NCI-H1417 (cell line): ENCODE results near the gene PIGN.

Source experiments
- DNase-seq, 3 experiments: peaks; one replicate each; lab custom pipeline; 2025; lab: John Stamatoyannopoulos, UW

PIGN gene

DNA sequence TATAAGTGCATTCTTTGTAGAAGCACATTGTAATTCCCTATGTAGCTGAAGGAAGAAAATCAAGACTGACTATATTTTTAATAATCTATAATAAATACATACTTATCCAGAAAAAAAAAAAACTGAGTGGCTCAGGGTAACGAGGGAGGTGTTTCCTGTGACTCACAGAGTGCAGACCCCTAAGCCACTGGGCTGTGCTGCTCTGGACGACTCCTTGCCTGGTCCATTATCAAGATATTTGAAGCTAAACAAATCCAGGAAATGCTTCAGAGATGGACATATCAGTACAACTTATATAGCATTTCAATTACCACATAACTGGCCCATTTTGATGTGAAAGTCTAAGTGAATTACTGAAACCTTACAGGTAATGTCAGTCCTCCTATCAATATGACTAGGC lies 80.6 kb downstream of the PIGN start:
- DNase-seq = no peak

DNA sequence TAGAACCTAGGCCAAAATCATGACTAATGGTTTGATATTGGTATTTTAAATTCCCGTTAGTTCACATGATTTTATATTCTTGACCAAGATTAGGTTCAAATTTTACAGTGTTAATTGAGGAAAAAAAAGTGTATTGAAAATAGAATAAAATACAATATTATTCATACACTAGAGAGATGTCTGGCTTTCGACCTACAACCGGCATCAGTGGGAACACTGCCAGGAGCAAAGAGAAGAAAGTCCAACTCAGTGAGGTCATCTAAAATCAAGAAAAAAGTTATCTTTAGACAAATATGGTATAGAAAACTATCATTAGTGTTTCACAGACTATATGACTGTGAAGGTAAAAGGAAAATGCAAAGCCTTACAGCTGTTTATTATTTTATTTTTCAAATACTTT lies 81.5 kb downstream of the PIGN start:
- no peak for DNase-seq

DNA sequence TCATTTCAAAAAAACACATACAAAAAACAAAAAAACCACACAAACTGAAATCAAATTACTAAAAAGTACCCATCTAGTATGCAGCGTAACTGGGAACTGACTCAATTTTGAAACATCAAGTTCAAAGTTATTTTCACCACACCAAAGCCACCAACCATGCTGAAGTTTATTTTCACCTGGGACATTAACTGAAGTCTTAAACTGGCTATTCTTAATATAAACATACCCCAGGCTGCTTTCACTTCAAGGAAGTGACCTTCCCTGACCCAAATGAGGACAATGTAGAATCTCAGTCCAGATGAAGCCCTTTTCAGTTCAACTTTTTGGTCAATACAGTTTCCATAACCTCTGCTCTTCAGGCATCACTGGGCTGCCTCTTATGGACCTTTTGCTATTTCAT lies 84.6 kb downstream of the PIGN start:
- no peak for DNase-seq

DNA sequence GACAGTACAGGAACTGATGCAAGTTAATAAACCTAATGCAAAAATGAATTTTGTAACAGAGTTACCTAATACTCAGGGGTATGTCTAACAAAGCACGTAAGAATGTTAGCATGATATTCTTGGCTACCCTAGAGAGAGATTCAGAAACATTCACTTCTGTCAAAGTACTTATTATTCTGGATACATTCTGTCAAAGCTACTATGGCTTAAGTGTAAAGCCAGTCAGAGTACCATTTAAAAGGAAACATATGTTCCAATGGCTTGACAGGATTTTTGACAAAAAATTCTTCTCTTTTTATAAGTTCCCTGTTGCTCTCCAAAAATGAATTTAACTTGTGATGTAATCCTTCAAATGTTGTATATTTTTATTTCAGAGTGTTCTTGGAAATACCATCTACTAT lies 85.5 kb downstream of the PIGN start:
- no peak for DNase-seq

DNA sequence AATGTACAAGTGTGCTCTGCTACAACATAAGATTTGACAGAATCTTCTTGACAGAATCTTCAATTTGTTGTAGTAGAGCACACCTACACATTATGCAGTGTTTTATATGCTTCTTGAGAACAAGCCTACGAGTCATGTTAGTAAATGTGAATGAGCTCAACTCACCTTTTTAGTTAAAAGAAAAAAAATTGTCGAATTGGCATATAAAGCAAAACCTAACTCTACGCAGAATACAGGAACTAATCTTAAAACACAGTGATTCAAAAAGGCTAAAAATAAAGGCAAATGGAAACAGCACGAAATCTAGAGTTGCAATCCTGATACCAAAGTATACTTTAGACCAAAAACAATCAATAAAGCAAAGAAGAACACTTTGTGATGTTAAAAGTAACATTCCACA lies 87.9 kb downstream of the PIGN start:
- no peak for DNase-seq

DNA sequence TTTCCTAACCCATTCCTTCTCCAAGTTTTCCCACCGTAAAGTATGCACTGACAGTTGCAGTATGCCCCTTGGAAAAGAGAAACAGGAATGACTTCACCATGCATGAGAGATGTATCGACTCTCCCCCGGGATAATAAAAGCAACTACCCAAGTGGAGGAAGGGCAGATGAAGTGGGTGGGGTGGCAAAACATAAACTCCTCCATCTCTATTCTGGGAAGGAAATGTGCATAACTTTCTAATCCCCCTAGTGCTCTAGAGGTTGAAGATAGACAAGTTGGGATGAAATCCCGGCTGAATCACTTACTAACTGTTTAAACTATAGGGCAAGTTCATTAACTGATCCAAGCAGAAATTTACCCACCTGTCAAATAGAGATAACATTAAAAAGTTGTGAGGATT lies 89.2 kb downstream of the PIGN start:
- no peak for DNase-seq

DNA sequence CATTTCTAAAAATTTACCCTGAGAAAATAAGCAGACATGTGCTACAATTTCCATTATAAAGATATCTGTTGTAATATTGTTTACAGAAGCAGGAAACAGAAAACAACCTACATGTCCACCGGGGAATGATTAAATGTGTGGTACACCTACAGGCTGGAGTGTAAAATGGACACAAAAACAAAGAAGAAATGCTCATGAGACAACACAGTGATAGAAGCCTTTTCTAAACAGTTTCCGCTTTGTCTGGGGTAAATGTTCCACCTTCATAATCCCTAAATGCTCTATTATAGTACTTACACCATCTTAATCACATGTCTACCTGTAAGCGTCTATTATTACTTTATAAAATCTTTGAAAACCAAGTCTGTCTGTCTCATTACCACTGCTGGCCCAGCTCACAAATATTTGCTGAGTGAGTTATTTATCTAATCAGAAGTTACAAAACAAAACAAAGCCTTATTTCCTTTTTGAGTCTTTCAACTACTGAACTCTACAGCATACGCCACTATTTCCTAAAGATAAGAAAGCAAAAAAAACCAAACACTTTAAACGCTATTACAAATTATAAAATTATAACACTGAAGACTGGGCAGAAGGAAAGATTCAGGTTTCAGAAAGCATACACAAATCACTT lies 95.3 kb downstream of the PIGN start:
- no peak for DNase-seq

DNA sequence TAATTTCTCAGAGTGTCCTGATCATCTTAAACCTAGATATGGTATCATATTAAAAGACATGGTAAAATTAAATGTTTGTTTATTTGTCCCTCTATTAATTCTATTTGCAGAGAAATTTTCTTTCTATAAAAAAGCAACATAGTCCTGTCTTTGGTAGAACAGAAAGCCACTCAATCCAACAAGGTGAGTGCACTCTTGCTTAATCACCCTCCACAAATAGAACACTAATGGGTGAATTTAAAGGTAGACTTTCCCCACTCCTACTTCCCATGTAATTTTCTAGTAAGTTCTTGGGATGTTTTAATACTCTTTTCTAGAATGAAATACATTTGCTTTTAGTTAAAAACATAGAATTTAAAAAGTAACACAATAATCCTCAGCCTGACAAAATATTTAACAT lies 97.7 kb downstream of the PIGN start:
- DNase-seq = peak in 1 of 3 experiments; percentile 37

DNA sequence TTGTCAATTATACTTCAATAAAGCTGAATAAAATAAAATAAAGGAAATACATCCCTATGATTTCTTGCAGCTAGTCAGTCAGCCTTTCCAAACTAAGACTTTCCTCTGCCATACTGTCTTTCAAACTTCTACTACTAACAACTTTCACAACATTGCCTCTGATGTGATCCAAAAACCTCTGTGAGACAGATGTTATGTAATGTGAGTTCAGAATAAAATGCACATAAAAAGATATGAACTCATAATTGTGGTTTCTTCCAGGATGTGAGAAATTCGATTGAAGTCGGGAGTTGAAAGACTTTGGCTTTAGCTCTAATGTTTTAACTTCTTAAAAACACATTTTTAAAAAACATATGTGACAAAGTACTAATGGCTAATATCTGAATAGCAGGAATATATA lies 98.7 kb downstream of the PIGN start:
- DNase-seq = no peak

DNA sequence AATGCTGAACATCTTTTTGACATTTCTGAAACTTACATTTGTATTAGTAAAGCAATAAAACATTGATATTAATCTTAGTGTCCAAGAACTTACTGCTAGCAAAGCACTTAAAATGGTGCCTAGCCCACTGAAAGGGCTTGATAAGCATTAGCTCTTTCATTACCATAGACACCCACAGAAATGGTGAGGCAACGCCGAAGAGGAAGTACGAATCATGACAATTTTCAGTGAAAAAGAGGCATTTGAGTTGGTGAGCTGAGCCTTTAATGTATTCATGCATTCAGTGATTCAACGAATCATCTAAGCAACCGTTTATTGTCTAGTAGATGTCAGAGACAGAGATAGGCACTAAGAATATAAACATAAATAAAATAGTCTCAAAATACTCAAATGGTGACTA lies 101.1 kb downstream of the PIGN start:
- no peak for DNase-seq

DNA sequence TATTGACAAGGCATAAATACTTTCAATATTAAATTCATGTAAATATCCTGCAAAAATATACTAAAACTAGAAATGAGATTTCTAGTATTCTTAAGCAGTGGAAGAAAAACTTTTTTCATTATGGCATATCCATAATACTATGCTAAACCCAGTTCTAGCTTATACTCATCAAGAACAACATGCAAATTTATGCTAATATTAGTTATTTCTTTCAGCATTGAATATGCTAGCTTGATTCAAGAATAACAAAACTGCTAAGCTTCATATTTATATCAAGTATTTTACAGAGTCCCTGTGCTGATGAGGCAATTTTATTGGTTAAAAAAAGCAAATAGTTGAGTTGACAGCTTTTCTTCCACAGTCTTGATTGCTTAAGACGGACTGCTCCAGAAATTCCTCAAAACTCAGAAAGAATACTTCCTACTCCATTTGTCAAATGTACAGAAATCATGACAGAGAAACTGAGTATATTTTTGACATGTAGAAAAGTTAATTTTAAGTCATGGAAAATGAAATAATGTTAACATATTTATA lies 105.0 kb downstream of the PIGN start:
- no peak for DNase-seq

DNA sequence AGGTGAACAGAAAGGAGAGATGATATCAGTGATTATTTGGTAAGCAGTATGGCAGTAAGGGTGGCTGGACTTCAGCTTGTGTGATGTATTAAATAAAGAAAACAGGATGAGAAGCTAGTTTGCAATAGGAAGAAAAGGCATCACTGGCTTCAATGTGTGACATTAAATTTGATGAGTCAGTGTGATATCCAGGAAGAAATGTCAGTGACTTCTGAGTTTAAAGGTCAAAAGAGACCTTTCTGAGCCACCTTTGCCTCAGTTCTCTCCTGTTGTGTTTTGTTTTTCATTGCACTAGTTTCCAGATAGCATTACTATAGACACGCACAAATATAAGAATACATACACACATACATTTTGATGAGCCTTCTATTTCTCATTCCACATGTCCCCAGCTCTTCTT lies 105.6 kb downstream of the PIGN start:
- no peak for DNase-seq

DNA sequence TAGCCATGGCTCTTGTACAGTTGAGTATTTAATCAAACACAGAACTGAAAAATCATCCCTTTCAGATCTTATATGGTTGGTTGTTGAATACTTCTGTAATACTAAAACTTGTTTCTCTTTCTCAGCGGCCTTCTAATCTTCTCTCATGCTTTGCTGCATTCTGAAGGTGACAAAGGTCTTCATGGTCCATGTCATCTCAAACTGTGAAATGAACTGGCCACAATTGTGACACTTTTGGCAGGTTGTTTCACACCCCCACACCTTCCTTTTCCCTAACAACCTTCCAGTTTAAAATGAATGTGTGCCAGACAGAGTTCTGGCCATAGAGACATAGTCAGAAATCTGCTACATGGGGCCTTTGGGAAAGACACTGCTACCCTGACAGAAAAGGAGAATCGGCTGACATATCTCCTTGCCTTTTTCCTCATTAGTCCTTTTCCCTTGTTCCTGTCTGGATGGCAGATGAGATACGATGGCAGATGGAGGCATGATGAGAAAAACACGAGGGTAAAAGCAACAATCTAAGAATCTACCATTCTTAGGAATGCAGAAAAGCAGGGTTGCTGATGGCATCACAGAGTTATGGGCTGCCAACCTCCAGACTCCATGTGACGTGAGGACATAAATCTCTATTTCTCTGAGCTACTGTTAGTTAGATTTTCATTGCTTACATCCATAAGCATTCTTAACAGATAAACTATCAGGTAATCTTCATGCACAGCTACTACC lies 106.5 kb downstream of the PIGN start:
- no peak for DNase-seq

DNA sequence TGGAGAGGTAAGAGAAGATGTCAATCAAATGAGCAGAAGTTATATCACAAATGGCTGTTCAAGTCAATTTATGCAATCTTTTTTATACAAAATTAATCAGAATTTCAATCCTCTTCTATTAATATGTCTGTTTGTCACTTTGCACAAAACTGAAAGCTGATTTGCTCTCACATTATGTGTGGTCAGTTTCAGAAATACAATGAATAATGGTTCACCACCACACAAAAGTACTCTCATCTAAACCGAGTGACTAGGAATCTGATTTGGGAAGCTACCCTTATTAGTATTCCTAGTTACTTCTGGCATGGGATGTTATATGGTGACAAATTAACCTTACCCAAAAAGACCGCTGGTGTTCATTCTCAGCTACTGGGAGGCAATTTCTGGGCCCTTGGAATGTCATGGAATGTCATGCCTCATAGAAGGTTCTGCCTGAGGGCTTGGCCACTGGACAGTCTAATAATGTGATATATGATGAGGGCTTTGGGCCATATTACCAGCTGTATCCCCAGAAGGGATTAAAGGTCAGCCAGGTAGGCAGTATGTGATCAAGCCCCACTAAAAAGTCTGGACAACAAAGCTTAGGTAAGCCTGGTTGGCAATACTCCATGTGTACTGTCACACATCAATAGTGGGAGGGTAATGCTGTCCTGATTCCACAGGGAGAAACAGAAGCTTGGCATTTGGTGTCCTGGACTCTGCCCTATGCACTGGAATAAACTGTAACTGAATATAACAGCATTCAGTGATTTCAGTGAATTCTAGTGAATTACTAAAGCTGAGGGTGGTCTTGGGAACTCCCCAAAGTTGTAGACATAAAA lies 113.2 kb downstream of the PIGN start:
- DNase-seq = no peak

DNA sequence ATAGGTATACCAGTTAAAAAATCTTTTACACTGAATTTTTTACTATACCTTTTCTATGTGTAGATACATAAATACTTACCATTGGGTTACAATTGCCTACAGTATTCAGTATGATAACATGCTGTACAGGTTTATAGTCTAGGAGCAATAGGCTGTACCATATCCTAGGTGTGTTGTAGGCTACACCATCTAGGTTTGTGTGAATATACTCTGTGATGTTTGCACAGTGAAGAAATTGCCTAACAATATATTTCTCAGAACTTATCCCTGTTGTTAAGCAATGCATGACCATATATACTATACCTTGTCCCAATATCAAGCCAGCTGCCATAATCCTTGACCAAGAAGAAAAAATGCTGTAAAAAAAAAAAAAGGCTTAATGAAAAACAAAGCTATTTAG lies 114.5 kb downstream of the PIGN start:
- DNase-seq = no peak

DNA sequence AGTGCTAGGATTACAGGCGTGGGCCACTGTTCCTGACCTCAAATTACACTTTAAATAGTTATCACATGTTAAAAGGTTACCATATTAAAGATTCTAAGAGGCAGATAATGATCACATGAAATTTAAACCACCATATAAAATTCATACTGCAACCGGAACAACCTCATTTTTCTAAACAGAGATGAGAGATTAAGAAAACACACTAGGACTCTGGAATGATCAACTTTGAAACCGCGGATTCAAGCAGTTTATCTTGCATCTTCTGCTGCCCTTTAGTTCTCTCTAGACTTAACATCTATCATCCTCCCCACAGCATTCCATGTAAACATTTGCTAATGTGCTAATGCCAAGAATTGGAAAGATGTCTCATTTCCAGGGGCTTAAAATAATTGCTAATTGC lies 115.8 kb downstream of the PIGN start:
- no peak for DNase-seq

DNA sequence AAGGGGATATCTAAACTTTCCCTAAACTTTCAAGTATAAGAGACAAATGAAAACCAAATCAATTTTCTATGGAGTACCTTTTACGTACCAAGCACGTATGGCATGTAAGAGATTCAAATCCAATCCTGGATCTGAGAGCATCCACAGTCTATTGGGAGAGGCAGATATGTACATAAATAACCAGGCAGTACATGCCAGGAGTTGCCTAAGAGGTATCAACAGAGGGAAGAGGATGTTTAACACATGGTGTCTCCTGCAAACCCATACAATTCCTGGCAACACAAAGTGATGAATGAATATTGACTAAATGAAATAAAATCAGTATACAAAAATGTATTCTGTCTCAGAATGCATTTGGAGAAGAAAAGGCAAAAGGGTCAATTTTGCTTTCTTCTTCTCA lies 116.6 kb downstream of the PIGN start:
- no peak for DNase-seq

DNA sequence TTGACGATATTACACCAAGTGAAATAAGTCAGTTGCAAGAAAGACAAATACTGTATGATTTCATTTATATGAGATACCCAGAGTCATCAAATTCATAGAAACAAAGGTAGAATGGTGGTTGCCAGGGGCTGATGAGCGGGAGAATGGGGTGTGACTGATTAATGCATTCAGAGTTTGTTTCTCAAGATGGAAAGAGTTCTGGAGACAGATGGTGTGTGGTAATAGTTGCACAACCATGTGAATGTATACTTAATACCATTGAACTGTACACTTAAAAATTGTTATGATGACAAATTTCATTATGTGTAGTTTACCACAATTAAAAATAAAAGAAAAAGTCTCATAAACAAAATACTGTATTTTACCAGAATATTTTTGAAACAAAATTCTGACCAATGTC lies 117.3 kb downstream of the PIGN start:
- DNase-seq = no peak

DNA sequence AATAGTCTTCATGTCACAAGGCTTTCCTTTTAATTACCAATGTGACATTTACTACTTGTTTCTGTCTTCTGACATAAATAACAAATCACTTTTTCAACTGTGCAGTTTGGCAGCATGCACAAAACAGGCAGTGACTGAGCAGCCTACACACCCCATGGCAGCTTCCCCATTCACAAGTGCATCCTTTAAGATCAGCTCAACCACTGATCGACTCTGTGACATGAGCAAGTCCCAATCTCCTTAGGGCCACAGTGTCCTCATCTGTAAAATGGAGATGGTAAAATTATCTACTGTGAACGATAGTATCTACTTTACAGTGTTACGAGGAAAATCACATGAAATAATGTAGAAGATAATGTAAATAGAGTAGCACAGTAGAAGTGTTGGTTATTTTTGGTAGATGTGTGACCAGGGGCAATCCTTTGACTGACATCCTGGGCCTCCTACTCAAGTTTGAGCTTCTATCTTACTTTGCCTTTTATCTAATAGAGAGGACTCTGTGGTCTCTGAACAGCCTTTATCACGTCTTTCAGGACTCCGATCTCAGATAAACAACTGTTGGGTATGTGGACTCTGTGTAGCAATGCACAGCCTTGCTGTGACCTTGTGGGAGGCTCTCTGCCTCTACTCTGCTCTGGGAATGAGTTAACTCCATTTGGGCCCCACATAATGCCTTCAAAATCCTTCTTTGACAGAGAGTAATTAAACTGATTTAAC lies 120.6 kb downstream of the PIGN start:
- no peak for DNase-seq

DNA sequence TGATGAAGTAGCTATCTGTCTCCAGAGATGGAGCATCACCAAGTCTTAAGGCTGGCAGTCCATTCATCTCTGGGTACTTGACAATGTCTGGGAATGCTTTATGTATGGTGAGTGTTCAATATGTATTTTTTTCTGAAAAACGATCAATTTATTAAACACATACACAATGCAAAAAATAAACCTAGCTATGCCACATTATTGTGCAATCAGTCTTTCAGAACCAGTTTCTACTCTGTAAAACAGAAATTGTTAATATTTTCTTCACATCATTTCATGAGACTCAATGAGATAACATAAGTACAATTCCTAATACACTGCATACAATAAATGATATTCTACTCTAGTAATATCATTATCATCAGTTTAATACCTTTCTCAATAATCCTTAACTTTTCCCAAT lies 122.5 kb downstream of the PIGN start:
- DNase-seq = no peak

DNA sequence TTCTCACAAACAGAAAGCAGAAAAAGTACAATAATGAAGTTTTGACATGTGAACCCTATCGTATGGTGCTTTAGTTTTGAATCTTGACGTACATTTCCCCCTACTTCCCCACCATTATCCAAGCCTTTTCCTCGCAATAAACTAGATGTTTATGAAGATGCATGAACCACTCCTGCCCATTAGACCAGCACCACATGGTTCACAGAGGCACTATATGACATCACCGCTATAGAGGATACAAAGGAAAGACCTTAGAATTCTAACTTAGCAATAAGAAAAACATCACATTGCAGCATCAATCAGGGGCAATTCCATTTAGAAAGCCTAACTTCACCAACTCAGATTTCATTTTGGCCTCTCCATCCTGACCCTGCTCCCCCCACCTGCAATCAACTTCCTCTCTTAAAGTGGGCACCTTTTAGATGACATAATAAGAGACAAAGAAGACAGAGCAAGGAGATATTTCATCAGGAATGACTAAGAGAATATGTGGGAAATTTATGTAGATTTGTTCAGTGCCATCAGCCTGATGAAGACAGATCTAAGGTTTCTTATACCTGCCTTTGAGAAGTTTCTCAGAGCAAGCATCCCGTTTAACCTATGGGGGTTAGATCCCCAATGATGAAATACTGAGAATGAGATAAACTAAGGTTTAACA lies 124.9 kb downstream of the PIGN start:
- no peak for DNase-seq

DNA sequence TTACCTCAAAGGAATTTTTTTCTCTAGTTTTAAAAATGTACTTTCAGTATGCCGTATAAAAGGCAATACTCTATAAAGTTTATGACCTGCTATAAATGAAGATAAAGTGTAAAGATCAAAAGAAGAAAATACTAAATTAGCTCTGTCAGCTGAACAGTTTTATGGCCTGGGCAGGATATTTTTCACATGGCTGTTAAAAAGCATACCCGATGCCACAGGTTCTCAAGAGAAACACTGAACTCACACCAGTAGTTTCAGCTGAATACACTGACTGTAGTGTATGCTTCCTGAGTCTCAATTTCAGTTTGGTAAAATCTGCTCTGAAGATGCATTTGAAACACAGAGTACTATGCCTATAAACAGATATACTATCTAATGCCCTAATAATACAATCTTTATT lies 126.0 kb downstream of the PIGN start:
- no peak for DNase-seq
